HG03103 (cell line): ENCODE data around the gene SMC6.

Source experiments
- ATAC-seq: cut with Tn5 transposase; IDR thresholded peaks from one replicate; pipeline ENCODE4 v1.9.1; 2021; ENCODE audit warnings: low read depth; ENCODE audit not compliant: unreplicated experiment

The SMC6 gene

GRCh38 chr2:17753803-17754663 is at the start of gene SMC6, which contains the start of gene GEN1:
Gene SMC6 (minus strand): TSS chr2:17753810. CDS start chr2:17745946, 7,864 bp downstream.
Gene GEN1 (plus strand): TSS chr2:17754138. CDS start chr2:17759944, 5,806 bp downstream.
- peak; percentile 61 for ATAC-seq

- ATAC-seq, result no peak
These were observed 47.3 kb upstream of the SMC6 start for GRCh38 chr2:17800693-17801458.

- ATAC-seq, result no peak
These were observed 46.6 kb upstream of the SMC6 start for GRCh38 chr2:17800219-17800618.

GRCh38 chr2:17799301-17800120 is 45.9 kb upstream of the SMC6 start:
- no peak for ATAC-seq

GRCh38 chr2:17798338-17798737 is 44.7 kb upstream of the SMC6 start:
- no peak for ATAC-seq

GRCh38 chr2:17795309-17795708 is 41.7 kb upstream of the SMC6 start:
- no peak for ATAC-seq

- ATAC-seq, result no peak
These were observed 40.3 kb upstream of the SMC6 start for GRCh38 chr2:17793803-17794354.

- ATAC-seq, result no peak
These were observed 39.7 kb upstream of the SMC6 start for GRCh38 chr2:17793296-17793695.

- ATAC-seq, result peak; percentile 38
These were observed 38.9 kb upstream of the SMC6 start for GRCh38 chr2:17792515-17792914.

GRCh38 chr2:17791817-17792130 is 38.2 kb upstream of the SMC6 start:
- ATAC-seq, result no peak

- ATAC-seq, result no peak
These were observed 37.7 kb upstream of the SMC6 start for GRCh38 chr2:17791121-17791816.

GRCh38 chr2:17790536-17790935 is 36.9 kb upstream of the SMC6 start:
- no peak for ATAC-seq

GRCh38 chr2:17788773-17789172 is 35.2 kb upstream of the SMC6 start:
- no peak for ATAC-seq

GRCh38 chr2:17786727-17787126 is 33.1 kb upstream of the SMC6 start:
- no peak for ATAC-seq

- no peak for ATAC-seq
These were observed 27.9 kb upstream of the SMC6 start for GRCh38 chr2:17781482-17781881.

GRCh38 chr2:17780546-17780945 is 26.9 kb upstream of the SMC6 start:
- ATAC-seq, result no peak

GRCh38 chr2:17772532-17772931 is 18.9 kb upstream of the SMC6 start:
- no peak for ATAC-seq

- no peak for ATAC-seq
These were observed 18.3 kb upstream of the SMC6 start for GRCh38 chr2:17771956-17772355.

GRCh38 chr2:17768894-17769293 is 15.3 kb upstream of the SMC6 start:
- ATAC-seq, result no peak

- ATAC-seq, result no peak
These were observed 11.8 kb upstream of the SMC6 start for GRCh38 chr2:17765398-17765797.
